Measurements from ENCODE around the gene CMIP.

DNA sequence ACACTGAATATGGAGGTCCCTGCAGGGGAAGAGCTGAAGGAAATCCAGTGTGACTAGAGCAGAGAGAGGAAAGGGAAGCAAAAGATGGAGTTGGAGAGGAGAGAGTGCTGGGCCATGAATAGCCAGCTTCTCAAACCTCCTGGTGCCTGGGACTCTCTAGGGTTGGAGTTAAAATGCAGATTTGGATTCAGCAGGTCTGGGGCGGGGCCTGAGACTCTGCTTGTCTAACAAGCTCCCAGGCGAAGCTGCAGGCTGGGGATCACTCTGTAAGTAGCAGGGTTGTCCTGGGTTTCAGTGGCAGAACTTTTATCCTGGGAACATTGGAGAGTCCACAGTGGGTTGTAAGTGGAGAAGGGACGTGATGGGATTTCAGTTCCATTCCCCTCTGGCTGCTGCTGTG is 231.1 kb downstream of the CMIP start:
- no peak for TF ChIP-seq POLR2A (IDR thresholded peaks at IDR 0.05)
- TF ChIP-seq, protein P1, sequence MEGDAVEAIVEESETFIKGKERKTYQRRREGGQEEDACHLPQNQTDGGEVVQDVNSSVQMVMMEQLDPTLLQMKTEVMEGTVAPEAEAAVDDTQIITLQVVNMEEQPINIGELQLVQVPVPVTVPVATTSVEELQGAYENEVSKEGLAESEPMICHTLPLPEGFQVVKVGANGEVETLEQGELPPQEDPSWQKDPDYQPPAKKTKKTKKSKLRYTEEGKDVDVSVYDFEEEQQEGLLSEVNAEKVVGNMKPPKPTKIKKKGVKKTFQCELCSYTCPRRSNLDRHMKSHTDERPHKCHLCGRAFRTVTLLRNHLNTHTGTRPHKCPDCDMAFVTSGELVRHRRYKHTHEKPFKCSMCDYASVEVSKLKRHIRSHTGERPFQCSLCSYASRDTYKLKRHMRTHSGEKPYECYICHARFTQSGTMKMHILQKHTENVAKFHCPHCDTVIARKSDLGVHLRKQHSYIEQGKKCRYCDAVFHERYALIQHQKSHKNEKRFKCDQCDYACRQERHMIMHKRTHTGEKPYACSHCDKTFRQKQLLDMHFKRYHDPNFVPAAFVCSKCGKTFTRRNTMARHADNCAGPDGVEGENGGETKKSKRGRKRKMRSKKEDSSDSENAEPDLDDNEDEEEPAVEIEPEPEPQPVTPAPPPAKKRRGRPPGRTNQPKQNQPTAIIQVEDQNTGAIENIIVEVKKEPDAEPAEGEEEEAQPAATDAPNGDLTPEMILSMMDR (IDR thresholded peaks at IDR 0.05): no peak
- TF ChIP-seq POLR2AphosphoS5 (IDR thresholded peaks at IDR 0.05): no peak
- TF ChIP-seq EP300 (IDR thresholded peaks at IDR 0.05): no peak

Data from sigmoid colon (tissue), 4 donors.